ENCODE results near the gene ANXA5.
"Not testable (repeated sequence)": the region's sequence is repeated elsewhere in the genome, so short reads cannot be mapped to it uniquely, and the experiment has no call there.

Gene ANXA5

GRCh38 chr4:121665371-121665770 lies 31.4 kb downstream of the ANXA5 start:
- no peak overlapping the region for H3K27ac ChIP-seq (ENCODE audit: low read length)
- no peak overlapping the region for H3K4me2 ChIP-seq (ENCODE audit: low read depth, low read length)
- no peaks in the 10 kb centered on the region for H3K79me2 ChIP-seq (ENCODE audit: low read length)
- H3K4me3 ChIP-seq (ENCODE audit: low read length), result no peak overlapping the region
- no peak overlapping the region for H3K9ac ChIP-seq (ENCODE audit: low read length)
- H3K27me3 ChIP-seq (replicated peaks; ENCODE audit: insufficient read depth, low read length), result no peaks in the 10 kb centered on the region
- H4K20me1 ChIP-seq (ENCODE audit: insufficient read depth, low read length), result no peaks in the 10 kb centered on the region
- no peaks in the 10 kb centered on the region for H3K9me3 ChIP-seq (replicated peaks; ENCODE audit: insufficient read depth, low read length)
- H3K9me2 ChIP-seq (replicated peaks; ENCODE audit: insufficient read depth, low read length), result no peaks in the 10 kb centered on the region
- no peak overlapping the region for H2AFZ ChIP-seq (ENCODE audit: low read length)
- DNase-seq, result no peak
- peaks cover 10% of the 10 kb centered on the region; the same call in 1 of the 2 replicates for H3K36me3 ChIP-seq (replicated peaks; ENCODE audit: insufficient read depth, low read length)
- no peaks in the 10 kb centered on the region for H3K4me1 ChIP-seq (ENCODE audit: low read length)
- H3F3A ChIP-seq (ENCODE audit: insufficient read depth, low read length), result no peaks in the 10 kb centered on the region
- TF ChIP-seq EZH2phosphoT487 (IDR thresholded peaks at IDR 0.05; ENCODE audit: low read length), result no peak
- TF ChIP-seq EZH2 (optimal IDR thresholded peaks at IDR 0.05; ENCODE audit: low read depth, low read length), result no peak
- no peak for TF ChIP-seq CTCF (IDR thresholded peaks at IDR 0.05; ENCODE audit: low read length)

GRCh38 chr4:121662225-121662624 lies 34.6 kb downstream of the ANXA5 start:
- Histone ChIP-seq H2AFZ (ENCODE audit: low read length) (no peak overlapping the region), H3K27ac (ENCODE audit: low read length) (no peak overlapping the region), H3K36me3 (replicated peaks; ENCODE audit: insufficient read depth, low read length) (no peaks in the 10 kb centered on the region), H3K9ac (ENCODE audit: low read length) (no peak overlapping the region), H3K9me2 (replicated peaks; ENCODE audit: insufficient read depth, low read length) (no peaks in the 10 kb centered on the region), H3K4me1 (ENCODE audit: low read length) (0 out of 2 replicates have a peak, but pooled peaks cover 3% of the 10 kb centered on the region), H3K9me3 (replicated peaks; ENCODE audit: insufficient read depth, low read length) (no peaks in the 10 kb centered on the region), H3K4me2 (ENCODE audit: low read depth, low read length) (no peak overlapping the region), H3F3A (ENCODE audit: insufficient read depth, low read length) (no peaks in the 10 kb centered on the region), H4K20me1 (ENCODE audit: insufficient read depth, low read length) (no peaks in the 10 kb centered on the region), H3K79me2 (ENCODE audit: low read length) (no peaks in the 10 kb centered on the region), H3K4me3 (ENCODE audit: low read length) (no peak overlapping the region), H3K27me3 (replicated peaks; ENCODE audit: insufficient read depth, low read length) (no peaks in the 10 kb centered on the region)
- TF ChIP-seq EZH2 (optimal IDR thresholded peaks at IDR 0.05; ENCODE audit: low read depth, low read length), result no peak
- no peak for TF ChIP-seq CTCF (IDR thresholded peaks at IDR 0.05; ENCODE audit: low read length)
- TF ChIP-seq EZH2phosphoT487 (IDR thresholded peaks at IDR 0.05; ENCODE audit: low read length), result no peak
- no peak for DNase-seq

GRCh38 chr4:121660175-121660933 lies 36.4 kb downstream of the ANXA5 start:
- H3K27me3 ChIP-seq (replicated peaks; ENCODE audit: insufficient read depth, low read length); H3K9ac ChIP-seq (ENCODE audit: low read length); H3K36me3 ChIP-seq (replicated peaks; ENCODE audit: insufficient read depth, low read length); H3K4me3 ChIP-seq (ENCODE audit: low read length); H3K9me2 ChIP-seq (replicated peaks; ENCODE audit: insufficient read depth, low read length); H3K4me1 ChIP-seq (ENCODE audit: low read length); H3K4me2 ChIP-seq (ENCODE audit: low read depth, low read length); H3K27ac ChIP-seq (ENCODE audit: low read length); DNase-seq; H2AFZ ChIP-seq (ENCODE audit: low read length); H3K79me2 ChIP-seq (ENCODE audit: low read length); H4K20me1 ChIP-seq (ENCODE audit: insufficient read depth, low read length); H3F3A ChIP-seq (ENCODE audit: insufficient read depth, low read length); H3K9me3 ChIP-seq (replicated peaks; ENCODE audit: insufficient read depth, low read length): not testable (repeated sequence)

GRCh38 chr4:121658125-121658524 lies 38.7 kb downstream of the ANXA5 start:
- no peaks in the 10 kb centered on the region for H3K79me2 ChIP-seq (ENCODE audit: low read length)
- no peaks in the 10 kb centered on the region for H3K27me3 ChIP-seq (replicated peaks; ENCODE audit: insufficient read depth, low read length)
- no peak overlapping the region for H3K9ac ChIP-seq (ENCODE audit: low read length)
- no peak overlapping the region for H2AFZ ChIP-seq (ENCODE audit: low read length)
- 0 out of 2 replicates have a peak, but pooled peaks cover 3% of the 10 kb centered on the region for H3K4me1 ChIP-seq (ENCODE audit: low read length)
- no peaks in the 10 kb centered on the region for H4K20me1 ChIP-seq (ENCODE audit: insufficient read depth, low read length)
- no peak overlapping the region for H3K4me3 ChIP-seq (ENCODE audit: low read length)
- H3K27ac ChIP-seq (ENCODE audit: low read length), result no peak overlapping the region
- H3K9me3 ChIP-seq (replicated peaks; ENCODE audit: insufficient read depth, low read length), result no peaks in the 10 kb centered on the region
- no peaks in the 10 kb centered on the region for H3F3A ChIP-seq (ENCODE audit: insufficient read depth, low read length)
- H3K4me2 ChIP-seq (ENCODE audit: low read depth, low read length), result no peak overlapping the region
- H3K36me3 ChIP-seq (replicated peaks; ENCODE audit: insufficient read depth, low read length), result no peaks in the 10 kb centered on the region
- H3K9me2 ChIP-seq (replicated peaks; ENCODE audit: insufficient read depth, low read length), result no peaks in the 10 kb centered on the region
- no peak for DNase-seq
- TF ChIP-seq EZH2 (optimal IDR thresholded peaks at IDR 0.05; ENCODE audit: low read depth, low read length) (no peak), CTCF (IDR thresholded peaks at IDR 0.05; ENCODE audit: low read length) (no peak), EZH2phosphoT487 (IDR thresholded peaks at IDR 0.05; ENCODE audit: low read length) (no peak)

All from MM.1S (cell line).